NCI-H146 (cell line): ENCODE results near the gene USP20.
A peak's percentile ranks its signal among the peaks of the same experiment; 100 is the strongest.

Source experiments
- DNase-seq: peaks from one replicate; lab custom pipeline; 2025; lab: John Stamatoyannopoulos, UW

The USP20 gene

GRCh38 chr9:129875687-129876395 lies 40.6 kb downstream of the USP20 start:
- DNase-seq, result no peak

GRCh38 chr9:129876815-129877214 lies 41.6 kb downstream of the USP20 start:
- DNase-seq, result no peak

GRCh38 chr9:129878291-129878690 lies 43.0 kb downstream of the USP20 start:
- DNase-seq, result no peak

DNA sequence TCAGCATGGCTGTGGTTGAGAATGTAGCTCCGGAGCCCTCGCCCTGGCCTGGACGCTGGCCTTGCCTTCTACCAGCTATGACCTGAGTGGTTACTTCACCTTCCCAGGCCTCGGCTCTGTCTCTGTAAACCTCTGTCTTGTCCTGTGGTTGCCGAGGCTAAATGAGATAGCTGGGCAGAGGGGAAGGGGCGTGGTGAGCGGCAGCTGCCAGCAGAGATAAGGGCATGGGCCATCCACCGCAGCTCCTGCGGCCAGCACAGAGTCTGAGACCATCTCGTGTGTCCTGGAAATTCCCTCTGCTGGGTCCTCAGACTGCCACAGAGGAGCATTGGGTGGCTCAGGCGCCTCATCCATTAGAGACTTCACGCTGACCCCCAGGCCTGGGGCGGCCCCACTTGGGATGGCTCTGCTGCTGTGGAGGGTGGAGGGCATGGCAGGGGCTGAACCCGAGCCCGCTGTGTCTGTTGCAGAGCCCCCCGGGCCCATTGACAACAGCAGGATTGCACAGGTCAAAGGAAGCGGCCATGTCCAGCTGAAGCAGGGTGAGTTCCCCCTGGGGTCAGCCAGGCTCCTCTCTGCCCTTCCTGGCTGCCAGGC lies 43.9 kb downstream of the USP20 start:
- no peak for DNase-seq

GRCh38 chr9:129879991-129880653 lies 44.9 kb downstream of the USP20 start:
- DNase-seq, result no peak

- DNase-seq, result no peak
Observed at GRCh38 chr9:129880654-129881546, 45.6 kb downstream of the USP20 start.

DNA sequence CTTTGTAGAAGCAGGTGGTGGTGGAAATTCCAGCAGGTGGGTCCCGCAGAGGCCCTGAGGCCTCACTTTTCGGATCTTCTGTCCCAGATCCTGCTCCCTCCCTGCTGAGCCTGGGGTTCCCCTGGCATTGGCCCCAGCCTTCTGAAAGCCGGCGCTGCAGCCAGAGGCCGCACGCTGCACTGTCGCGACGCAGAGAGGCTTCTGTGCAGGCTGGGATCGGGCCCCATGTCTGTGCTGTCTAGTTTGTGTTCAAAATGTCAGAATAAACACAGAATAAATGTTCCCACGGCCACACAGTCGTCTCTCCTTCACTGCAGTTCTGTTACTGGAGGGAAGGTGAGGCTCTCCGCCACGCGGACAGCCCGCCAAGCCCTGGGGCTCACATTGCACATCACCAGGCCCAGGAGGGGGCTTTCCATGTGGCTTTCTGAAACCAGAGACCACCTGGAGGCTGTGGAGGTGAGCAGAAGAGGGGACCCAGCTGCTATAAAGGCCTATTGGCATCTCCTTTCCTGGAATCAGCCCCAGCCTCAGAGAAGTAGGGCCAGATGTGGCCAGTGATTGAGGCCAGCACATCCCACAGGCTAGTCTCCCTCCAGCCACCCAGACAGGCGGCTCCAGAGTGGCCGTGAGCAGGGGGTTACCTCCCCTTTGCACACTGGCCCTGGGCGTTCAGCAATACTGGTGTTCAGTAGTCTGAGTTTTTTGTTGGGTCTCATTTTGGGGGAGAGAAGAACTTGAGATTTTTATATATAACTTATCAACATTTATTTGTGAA lies 46.5 kb downstream of the USP20 start:
- DNase-seq, result no peak

DNA sequence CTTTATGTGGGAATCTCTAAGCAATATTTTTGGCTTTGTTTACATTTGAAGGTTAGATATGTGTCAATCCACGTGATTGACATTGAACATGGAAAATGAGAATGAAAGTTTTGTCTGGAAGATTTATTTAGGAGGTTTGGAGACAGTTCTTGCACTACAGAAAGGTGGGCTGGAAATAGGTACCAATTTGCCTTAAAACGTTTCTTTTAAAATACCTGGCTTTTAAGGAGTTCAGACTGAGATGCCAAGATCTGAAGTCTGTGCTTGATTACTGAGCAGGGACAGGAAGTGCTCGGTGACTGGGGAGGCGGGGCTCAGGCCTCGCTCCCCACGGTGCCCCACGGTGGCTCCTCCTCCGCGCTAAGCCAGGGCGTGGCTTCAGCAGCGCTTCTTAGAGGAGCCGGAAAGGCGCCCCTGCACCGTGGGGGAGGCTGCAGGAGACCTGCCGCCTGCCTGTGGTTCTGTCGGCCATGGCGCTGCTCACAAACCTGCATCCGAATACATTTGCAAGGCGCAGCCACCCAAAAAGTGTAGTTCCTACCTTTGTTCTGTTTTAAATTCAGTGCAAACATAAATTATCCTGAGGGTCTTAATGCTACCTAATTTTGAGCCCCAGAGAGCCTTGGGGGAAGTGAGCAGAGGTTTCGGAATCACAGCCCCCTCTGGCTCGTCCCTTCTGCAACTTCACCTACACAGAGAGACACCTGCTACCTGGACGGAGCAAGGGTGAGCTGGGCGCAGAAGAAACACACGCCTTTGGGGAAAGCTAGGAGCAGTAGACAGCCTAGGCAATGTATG lies 49.2 kb downstream of the USP20 start:
- peak; percentile 87 for DNase-seq

DNA sequence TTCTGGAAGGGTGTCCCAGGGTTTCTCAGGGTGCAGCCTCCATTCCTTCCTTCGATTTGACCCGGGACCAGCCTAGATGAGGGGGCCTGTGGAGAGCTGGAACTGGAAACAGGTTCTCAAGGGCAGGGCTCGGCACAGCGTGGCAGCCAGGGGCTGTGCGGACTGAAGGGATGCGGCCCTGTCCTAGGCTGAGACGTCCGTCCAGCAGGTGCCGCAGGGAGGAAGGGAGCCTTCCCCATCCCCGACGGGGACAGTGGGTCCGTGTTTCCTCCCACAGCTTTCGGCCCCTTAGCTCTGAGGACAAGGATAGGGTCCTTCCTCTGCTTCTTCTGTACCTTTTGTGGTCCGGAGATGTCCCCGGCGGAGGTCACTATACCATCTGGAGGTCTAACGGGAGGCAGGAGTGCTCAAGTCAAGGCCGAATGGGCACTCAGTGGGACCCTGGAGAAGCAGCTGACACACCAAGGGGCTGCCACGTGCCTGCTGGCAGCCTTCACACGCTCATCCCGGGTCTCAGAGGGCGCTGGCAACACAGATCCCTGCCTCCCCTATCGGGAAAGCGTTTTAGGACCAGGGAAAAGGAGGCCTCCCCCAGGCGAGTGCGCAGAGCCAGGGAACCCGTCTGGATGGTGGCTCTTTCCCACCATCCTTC lies 49.9 kb downstream of the USP20 start:
- DNase-seq, result peak; percentile 43

- peak; percentile 78 for DNase-seq
Observed at GRCh38 chr9:129885670-129886106, 50.4 kb downstream of the USP20 start.

DNA sequence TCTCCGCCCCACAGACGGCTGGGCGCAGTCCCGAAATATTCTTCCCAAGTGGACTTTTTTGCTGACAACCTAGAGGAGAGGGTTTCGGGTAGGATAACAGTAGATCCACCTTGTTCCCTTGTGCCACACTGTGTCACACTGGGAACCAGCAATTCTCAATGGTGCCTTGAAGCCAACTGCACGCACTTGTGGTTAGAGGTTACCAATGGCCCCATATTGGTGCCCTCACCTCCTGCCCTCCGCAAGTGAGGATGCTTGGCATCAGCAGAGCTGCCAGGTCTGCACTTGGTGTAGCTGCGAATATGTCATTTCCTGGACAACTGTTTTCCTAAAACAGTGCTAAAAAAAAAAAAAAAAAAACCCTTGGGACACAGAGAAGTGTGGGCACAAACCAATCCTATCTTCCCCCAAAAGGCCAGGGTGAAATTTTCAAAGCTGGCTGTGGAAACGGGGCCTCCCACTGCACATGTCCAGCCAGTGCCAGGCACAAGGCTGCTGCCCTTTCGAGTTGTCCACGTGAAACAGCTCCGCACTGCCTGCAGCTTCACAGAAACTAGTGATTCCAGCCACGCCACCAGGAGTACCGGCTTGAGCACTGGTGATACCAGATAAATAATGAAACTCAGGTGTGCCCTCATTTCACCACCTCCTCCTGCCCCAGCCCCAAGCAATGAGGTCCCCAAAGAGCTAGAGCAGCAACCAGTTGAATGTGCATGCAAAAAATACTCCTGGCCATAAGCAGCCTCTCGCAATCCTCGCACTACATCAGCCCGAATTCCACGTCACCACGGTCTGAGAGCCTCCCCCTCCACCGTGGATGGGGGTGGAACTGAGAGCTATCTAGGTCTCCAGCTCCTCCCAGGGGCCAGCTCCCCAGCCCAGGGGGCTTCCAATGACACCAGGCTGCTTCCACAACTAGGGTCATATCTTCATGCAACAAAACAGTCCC lies 51.2 kb downstream of the USP20 start:
- no peak for DNase-seq

DNA sequence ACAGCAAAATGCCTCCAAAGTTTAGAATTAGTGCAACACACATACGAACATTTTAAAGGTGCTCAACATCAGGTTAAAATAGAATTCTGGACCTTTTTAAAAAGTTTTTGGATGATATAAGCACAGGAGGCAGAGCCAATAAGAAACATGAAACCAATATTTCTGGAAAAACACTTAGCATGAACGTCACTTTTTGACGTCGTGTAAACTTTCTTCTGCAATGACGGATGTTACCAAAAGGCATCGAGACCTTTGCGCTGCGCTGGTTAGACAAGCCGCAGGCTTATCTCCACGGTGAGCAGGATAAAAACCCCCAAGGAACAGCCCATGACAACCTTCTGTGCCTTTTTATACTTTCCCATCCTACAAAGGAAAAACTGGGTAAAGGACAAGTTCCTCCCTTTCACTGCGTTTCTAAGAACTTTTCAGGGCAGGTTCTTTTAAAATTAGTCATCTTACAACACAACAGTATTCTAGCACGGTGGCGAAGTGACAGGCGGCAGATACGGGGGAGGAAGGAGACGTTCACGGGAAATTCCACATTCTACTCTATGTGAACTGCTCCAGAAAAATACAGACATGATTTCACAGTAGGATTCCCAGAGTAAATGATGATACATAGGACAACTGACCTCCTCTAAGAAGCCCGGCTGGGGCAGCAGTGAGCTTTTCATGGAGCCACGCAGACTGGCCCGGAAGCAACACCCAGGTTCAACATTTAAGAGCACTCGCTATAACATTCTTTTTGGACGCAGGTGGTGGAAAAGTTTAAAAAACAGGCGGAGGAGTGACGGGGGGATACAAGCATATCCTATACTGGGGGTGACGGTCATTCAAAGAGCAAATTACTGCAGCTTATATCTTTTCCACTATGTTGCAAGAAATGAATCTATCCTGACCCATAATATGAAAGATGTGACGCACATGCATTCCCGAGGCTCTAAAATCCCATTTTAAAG lies 52.4 kb downstream of the USP20 start:
- no peak for DNase-seq

GRCh38 chr9:129888293-129889121 lies 53.2 kb downstream of the USP20 start:
- DNase-seq, result no peak

DNA sequence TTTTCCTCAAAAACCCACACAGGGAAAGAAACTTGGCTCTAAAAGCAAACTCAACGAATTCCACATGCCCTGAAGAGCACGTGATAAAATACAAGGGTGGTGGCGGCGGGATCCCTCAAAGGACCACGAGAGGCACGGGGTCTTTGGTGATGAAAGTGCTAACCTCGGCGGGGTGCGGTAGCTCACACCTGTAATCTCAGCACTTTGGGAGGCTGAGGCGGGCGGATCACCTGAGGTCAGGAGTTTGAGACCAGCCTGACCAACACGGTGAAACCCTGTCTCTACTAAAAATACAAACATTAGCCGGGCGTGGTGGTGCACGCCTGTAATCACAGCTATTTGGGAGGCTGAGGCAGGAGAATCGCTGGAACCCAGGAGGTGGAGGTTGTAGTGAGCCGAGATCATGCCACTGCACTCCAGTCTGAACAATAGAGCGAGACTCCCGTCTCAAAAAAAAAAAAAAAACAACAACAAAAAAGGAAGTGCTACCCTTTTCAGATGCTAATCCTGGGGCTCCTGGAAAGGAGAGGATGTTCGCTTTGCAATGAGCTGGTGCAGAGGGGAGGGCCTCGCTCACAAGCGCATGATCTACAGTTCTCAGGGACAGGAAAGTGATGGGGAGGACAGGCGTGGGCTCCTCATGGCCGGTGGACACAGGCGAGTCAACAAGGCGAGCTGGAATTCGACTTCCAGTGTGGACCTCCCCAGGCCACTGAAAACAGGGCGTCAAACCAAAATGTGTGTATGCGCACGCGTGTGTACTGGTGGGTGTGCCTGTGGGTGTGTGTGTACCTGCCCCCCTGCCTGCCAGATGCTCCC lies 54.1 kb downstream of the USP20 start:
- no peak for DNase-seq

- no peak for DNase-seq
Observed at GRCh38 chr9:129889941-129890717, 54.9 kb downstream of the USP20 start.
